Measurements from ENCODE around the gene CKMT1B. TPM values are rescaled to one million over a fixed set of nuclear protein-coding genes. Genes with fewer than 3 reads are reported as not detected.
"Not testable (repeated sequence)": the region's sequence is repeated elsewhere in the genome, so short reads cannot be mapped to it uniquely, and the experiment has no call there.

Gene CKMT1B
- total RNA-seq: under 1 TPM; 0.25 to 0.27 TPM

- POLR2A ChIA-PET, CTCF ChIA-PET: not testable (repeated sequence)
Observed at GRCh38 chr15:43593328-43594190, at the start of gene CKMT1B. Gene CKMT1B, plus strand, starts transcription at chr15:43594027. Its CDS starts 192 bp downstream, at chr15:43594219.

DNA sequence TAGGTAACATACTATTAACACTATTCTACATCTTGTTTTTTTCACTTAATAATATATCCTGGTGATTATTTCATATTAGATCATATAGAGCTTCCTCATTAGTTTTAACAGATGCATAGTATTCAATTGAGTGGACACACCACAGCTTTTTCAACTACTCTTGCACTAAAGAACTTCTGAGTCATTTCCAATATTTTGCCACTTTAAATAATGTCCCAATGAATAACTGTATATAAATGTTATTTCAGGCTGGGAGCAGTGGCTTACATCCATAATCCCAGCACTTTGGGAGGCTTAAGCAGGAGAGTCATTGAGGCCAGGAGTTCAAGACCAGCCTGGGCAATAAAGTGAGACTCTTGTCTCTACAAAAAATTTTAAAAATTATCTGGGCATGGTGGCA lies 49.6 kb upstream of the CKMT1B start:
- POLR2A ChIA-PET: no interaction called here

DNA sequence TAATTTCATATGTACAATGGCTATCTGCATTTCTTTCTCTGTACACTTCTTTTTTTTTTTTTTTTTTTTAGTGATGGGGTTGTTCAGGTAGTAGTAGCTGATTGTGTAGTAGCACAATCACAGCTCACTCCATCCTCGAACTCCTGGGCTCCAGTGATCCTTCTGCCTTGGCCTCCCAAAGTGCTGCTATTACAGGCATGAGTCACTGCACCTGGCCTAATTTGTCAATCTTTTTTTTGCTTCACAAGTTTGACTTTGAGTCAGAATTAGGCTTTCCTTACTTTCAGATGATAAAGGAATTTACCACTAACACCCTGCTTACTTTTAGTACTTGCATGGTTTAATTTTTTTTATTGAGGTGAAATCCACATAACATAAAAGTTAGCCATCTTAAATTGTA lies 48.4 kb upstream of the CKMT1B start:
- ChIA-PET POLR2A (no interaction called here), CTCF (no interaction called here)

More for the DNA sequence above, 49.6 kb upstream of the CKMT1B start:
- CTCF ChIA-PET: no interaction called here

- ChIA-PET CTCF (no interaction called here), POLR2A (no interaction called here)
Observed at GRCh38 chr15:43547539-43547938, 46.3 kb upstream of the CKMT1B start.

- ChIA-PET CTCF (no interaction called here), POLR2A (no interaction called here)
Observed at GRCh38 chr15:43550527-43551363, 43.1 kb upstream of the CKMT1B start.

DNA sequence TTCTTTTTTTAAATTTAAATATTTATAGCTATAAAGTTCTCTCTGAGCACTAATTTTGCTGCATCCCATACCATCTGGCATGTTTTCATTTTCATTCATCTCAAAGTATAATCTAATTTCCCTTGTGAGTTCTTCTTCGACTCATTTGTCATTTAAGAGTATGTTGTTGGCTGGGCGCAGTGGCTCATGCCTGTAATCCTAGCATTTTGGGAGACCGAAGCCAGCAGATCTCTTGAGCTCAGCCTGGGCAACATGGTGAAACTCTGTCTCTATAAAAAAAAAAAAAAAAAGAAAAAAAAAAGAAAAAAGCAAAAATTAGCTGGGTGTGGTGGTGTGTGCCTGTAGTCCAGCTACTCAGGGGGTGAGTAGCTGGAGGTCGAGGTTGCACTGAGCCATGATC lies 41.6 kb upstream of the CKMT1B start:
- ChIA-PET POLR2A (interaction anchor here (1.1 kb wide), 1 partner anchor 9 kb away, joined by 6 read pairs; no protein-coding TSS in a partner anchor), CTCF (interaction anchor here (0.6 kb wide), 1 partner anchor 209 kb away, joined by 3 read pairs; no protein-coding TSS in a partner anchor)

GRCh38 chr15:43552986-43553385 lies 40.8 kb upstream of the CKMT1B start:
- ChIA-PET CTCF (no interaction called here), POLR2A (interaction anchor here (1.1 kb wide), 1 partner anchor 10 kb away, joined by 6 read pairs; no protein-coding TSS in a partner anchor)

GRCh38 chr15:43562753-43563152 lies 31.1 kb upstream of the CKMT1B start:
- CTCF ChIA-PET, POLR2A ChIA-PET: not testable (repeated sequence)

DNA sequence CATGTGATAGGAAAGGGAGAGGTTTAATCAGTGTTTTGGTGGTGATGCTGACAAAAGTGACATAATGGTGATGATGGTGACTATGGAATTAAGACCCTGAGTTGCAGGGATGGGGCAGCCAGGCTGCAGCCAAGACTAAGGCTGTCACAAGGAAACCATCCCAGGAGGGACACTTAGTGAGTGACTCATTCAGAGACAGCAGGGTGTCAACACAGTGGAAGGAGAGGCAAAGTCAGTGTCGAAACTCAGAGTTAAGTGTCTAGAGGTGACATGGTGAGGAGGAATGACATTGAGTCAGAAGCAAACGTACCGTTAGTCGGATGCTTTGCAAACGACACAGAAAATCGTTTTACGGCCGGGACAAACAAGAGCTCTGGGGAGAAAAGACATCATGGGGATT lies 30.0 kb upstream of the CKMT1B start:
- POLR2A ChIA-PET, CTCF ChIA-PET: not testable (repeated sequence)

GRCh38 chr15:43566615-43567014 lies 27.2 kb upstream of the CKMT1B start:
- CTCF ChIA-PET, POLR2A ChIA-PET: not testable (repeated sequence)

GRCh38 chr15:43574607-43575006 lies 19.2 kb upstream of the CKMT1B start:
- CTCF ChIA-PET: not testable (repeated sequence)

GRCh38 chr15:43589778-43590466 lies 3.9 kb upstream of the CKMT1B start, which contains the start of gene PPIP5K1:
Gene PPIP5K1, minus strand, starts transcription at chr15:43590208. Its CDS starts 5,704 bp downstream, at chr15:43584504.
- POLR2A ChIA-PET, CTCF ChIA-PET: not testable (repeated sequence)

More at GRCh38 chr15:43574607-43575006, 19.2 kb upstream of the CKMT1B start:
- POLR2A ChIA-PET: not testable (repeated sequence)

DNA sequence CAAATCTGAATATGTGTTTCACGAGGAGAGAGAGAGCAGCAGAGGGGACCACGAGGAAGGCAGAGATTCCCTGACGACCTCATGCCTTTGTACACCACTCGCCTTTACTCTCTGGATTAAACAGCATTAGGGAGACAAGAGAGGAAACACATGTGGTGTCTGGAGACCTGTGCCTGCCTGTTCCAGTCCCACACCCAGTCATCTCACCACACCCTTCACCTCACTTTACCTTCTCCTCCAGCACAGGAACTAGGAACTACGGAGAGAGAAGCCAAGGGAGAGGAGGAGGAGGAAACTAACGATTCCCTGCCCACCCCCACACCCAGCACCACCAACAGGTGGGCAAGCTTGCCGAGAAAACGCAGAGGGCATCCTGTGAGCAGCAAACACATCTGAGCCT lies 986 bp upstream of the CKMT1B start:
- CTCF ChIA-PET, POLR2A ChIA-PET: not testable (repeated sequence)

DNA sequence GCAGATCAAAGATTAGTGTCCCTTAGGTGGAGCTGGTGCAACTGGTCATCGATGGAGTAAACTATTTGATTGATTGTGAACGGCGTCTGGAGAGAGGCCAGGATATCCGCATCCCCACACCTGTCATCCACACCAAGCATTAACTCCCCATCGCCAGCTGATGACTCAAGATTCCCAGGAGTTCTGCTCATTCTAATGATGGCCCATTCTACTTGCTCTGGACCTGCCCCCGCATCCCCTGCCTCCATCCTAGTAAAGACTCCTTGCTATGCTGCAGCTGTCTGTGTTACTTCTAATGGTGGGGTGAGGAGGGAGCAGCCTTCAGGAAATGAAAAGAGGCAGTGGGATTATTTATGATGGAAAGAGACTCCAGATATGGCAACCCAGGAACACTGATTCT lies 5.3 kb downstream of the CKMT1B start:
- CTCF ChIA-PET, POLR2A ChIA-PET: not testable (repeated sequence)

DNA sequence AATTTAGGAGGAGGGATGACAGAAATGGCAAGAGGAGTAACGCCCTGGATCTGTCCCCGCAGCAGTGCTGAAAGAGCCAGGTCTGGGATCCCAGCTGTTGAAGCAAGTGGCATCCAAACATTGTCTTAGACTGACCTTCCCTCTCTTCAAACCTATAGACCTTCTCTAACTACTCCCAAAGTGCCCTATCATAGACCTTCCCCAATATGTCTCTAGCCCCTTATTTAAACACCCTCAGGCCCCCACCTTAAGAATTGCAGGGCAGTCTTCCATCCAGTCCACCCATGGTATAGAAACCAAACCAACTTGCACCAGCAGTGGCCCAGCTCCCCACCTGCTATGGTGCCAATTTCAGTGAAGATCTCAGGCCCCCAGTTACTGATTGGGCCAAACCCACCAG lies 6.4 kb downstream of the CKMT1B start:
- CTCF ChIA-PET, POLR2A ChIA-PET: not testable (repeated sequence)

DNA sequence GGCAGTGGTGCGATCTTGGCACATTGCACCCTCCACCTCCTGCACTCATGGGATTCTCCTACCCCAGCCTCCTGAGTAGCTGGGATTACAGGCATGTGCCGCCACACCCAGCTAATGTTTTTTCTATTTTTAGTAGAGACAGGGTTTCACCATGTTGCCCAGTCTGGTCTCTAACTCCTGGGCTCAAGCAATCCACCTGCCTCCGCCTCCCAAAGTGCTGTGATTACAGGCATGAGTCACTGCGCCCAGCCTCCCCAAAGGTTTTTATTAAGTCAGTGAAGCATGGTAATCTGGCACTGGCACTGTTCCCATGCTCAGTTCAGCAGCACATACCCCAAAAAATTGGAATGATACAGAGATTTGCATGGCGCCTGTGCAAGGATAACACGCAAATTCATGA lies 8.4 kb downstream of the CKMT1B start:
- POLR2A ChIA-PET, CTCF ChIA-PET: not testable (repeated sequence)

DNA sequence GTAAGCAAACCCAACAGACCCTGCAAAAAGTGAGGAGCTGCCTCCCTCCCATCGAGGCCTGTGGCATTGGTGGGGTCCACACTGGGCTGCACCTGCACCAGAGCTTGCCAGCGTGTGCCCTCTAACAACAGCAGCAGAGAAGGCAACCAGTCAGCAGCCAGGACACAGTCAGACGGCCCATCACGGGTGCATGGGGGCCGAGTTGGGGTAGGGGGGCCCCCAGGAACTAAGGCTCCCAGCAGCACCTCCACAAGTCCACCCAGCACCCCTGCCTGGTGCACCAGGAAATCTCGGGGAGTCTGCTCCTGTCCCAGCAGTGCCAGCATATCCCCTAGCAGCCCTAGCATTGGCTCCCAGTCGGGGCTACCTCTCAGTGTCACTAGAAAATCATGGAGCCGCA lies 23.9 kb downstream of the CKMT1B start:
- POLR2A ChIA-PET, CTCF ChIA-PET: not testable (repeated sequence)

GRCh38 chr15:43618700-43619099 lies 24.9 kb downstream of the CKMT1B start, which contains the start of gene STRC:
Gene STRC, minus strand, starts transcription at chr15:43618800. Its CDS starts 78 bp downstream, at chr15:43618722.
- POLR2A ChIA-PET, CTCF ChIA-PET: not testable (repeated sequence)

- POLR2A ChIA-PET, CTCF ChIA-PET: not testable (repeated sequence)
Observed at GRCh38 chr15:43622068-43622799, 28.4 kb downstream of the CKMT1B start.

Measured in activated CD8-positive, alpha-beta memory T cell treated with anti-CD3 and anti-CD28 coated beads for 36 hours (primary cell).